ENCODE results near the gene DUSP19. TPM values are rescaled to one million over a fixed set of nuclear protein-coding genes. Genes with fewer than 3 reads are reported as not detected.
A peak's percentile ranks its signal among the peaks of the same experiment; 100 is the strongest.

The DUSP19 gene
- total RNA-seq, 1 donor: 4.8 TPM

- peak; percentile 70 for DNase-seq (ENCODE audit: low read depth)
- no peak overlapping the region for H3K4me3 ChIP-seq (ENCODE audit: low read depth, low read length)
- no peak for TF ChIP-seq CTCF (IDR thresholded peaks at IDR 0.05; ENCODE audit: insufficient read depth, low read length)
Measured at GRCh38 chr2:183149489-183149888, 70.9 kb downstream of the DUSP19 start.

Small RNA genes within 50 kb of the gene (small RNA-seq; reads per million reads assigned to genes)
- not detected for gene RF00599

Other genes with a start within 250 kb of the DUSP19 start
- 0.08 and 0.18 TPM in 2 replicates for gene FRZB, start 212.1 kb upstream of the DUSP19 start, total RNA-seq (ENCODE audit: low replicate concordance)
- 76.4 and 167 TPM in 2 replicates for gene NCKAP1, start 40.3 kb upstream of the DUSP19 start, total RNA-seq (ENCODE audit: low replicate concordance)
- 4.4 and 22.3 TPM in 2 replicates for gene NUP35, start 45.7 kb downstream of the DUSP19 start, total RNA-seq (ENCODE audit: low replicate concordance)

Data from fibroblast of the aortic adventitia (primary cell).